ENCODE data around the gene GRK5.
"Not testable (repeated sequence)": the region's sequence is repeated elsewhere in the genome, so short reads cannot be mapped to it uniquely, and the experiment has no call there.

GRK5 gene

GRCh38 chr10:119425881-119426170, 218.5 kb downstream of the GRK5 start:
- no peak for DNase-seq

GRCh38 chr10:119426699-119427098, 219.3 kb downstream of the GRK5 start:
- DNase-seq = no peak

- no peak for DNase-seq
Measured at GRCh38 chr10:119427263-119427864, 220.0 kb downstream of the GRK5 start.

- DNase-seq = peak; percentile 89
Measured at GRCh38 chr10:119428789-119429188, 221.4 kb downstream of the GRK5 start.

- no peak for DNase-seq
Measured at GRCh38 chr10:119429771-119430170, 222.4 kb downstream of the GRK5 start.

GRCh38 chr10:119431034-119431772, 223.8 kb downstream of the GRK5 start:
- no peak for DNase-seq

GRCh38 chr10:119431773-119432135, 224.4 kb downstream of the GRK5 start:
- no peak for DNase-seq

- not testable (repeated sequence) for DNase-seq
Measured at GRCh38 chr10:119434942-119435341, 227.6 kb downstream of the GRK5 start.

- no peak for DNase-seq
Measured at GRCh38 chr10:119438717-119439116, 231.3 kb downstream of the GRK5 start.

GRCh38 chr10:119439922-119440321, 232.6 kb downstream of the GRK5 start:
- no peak for DNase-seq

- DNase-seq = no peak
Measured at GRCh38 chr10:119441151-119441821, 233.9 kb downstream of the GRK5 start.

- DNase-seq = no peak
Measured at GRCh38 chr10:119441921-119442757, 234.8 kb downstream of the GRK5 start.

- no peak for DNase-seq
Measured at GRCh38 chr10:119442758-119443060, 235.3 kb downstream of the GRK5 start.

GRCh38 chr10:119443441-119443840, 236.1 kb downstream of the GRK5 start:
- no peak for DNase-seq

GRCh38 chr10:119443970-119444660, 236.7 kb downstream of the GRK5 start:
- DNase-seq = no peak

- no peak for DNase-seq
Measured at GRCh38 chr10:119444866-119445265, 237.5 kb downstream of the GRK5 start.

GRCh38 chr10:119445311-119445934, 238.1 kb downstream of the GRK5 start:
- peak; percentile 90 for DNase-seq

- DNase-seq = no peak
Measured at GRCh38 chr10:119445935-119446317, 238.6 kb downstream of the GRK5 start.

GRCh38 chr10:119446441-119447277, 239.3 kb downstream of the GRK5 start:
- no peak for DNase-seq

GRCh38 chr10:119447421-119447820, 240.1 kb downstream of the GRK5 start:
- no peak for DNase-seq

- no peak for DNase-seq
Measured at GRCh38 chr10:119447823-119448546, 240.6 kb downstream of the GRK5 start.
